ENCODE results near the gene ANTXR1. TPM values are rescaled to one million over a fixed set of nuclear protein-coding genes. Genes with fewer than 3 reads are reported as not detected.

ANTXR1 gene
- total and polyA plus RNA-seq, 9 of the 15 experiments (the other 6 are each of a cell fraction or from before 2014, with no cell fraction given) = 0.07 to 1.00 (median 0.54) TPM

- TF ChIP-seq, protein P1, sequence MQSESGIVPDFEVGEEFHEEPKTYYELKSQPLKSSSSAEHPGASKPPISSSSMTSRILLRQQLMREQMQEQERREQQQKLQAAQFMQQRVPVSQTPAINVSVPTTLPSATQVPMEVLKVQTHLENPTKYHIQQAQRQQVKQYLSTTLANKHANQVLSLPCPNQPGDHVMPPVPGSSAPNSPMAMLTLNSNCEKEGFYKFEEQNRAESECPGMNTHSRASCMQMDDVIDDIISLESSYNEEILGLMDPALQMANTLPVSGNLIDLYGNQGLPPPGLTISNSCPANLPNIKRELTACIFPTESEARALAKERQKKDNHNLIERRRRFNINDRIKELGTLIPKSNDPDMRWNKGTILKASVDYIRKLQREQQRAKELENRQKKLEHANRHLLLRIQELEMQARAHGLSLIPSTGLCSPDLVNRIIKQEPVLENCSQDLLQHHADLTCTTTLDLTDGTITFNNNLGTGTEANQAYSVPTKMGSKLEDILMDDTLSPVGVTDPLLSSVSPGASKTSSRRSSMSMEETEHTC (IDR thresholded peaks at IDR 0.05) = no peak
- TF ChIP-seq, protein P2, sequence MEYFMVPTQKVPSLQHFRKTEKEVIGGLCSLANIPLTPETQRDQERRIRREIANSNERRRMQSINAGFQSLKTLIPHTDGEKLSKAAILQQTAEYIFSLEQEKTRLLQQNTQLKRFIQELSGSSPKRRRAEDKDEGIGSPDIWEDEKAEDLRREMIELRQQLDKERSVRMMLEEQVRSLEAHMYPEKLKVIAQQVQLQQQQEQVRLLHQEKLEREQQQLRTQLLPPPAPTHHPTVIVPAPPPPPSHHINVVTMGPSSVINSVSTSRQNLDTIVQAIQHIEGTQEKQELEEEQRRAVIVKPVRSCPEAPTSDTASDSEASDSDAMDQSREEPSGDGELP (CRISPR knock-in tag; IDR thresholded peaks at IDR 0.05; ENCODE audit: borderline replicate concordance) = no peak
- no peak for TF ChIP-seq CSDE1 (IDR thresholded peaks at IDR 0.05)
- no peak for TF ChIP-seq SMARCC2 (IDR thresholded peaks at IDR 0.05; ENCODE audit: low read depth)
- TF ChIP-seq TRIM24 (IDR thresholded peaks at IDR 0.05) = no peak
- TF ChIP-seq, protein P3, sequence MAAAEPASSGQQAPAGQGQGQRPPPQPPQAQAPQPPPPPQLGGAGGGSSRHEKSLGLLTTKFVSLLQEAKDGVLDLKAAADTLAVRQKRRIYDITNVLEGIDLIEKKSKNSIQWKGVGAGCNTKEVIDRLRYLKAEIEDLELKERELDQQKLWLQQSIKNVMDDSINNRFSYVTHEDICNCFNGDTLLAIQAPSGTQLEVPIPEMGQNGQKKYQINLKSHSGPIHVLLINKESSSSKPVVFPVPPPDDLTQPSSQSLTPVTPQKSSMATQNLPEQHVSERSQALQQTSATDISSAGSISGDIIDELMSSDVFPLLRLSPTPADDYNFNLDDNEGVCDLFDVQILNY (CRISPR knock-in tag; IDR thresholded peaks at IDR 0.05) = no peak
- no peak for TF ChIP-seq TEAD1 (CRISPR knock-in tag; IDR thresholded peaks at IDR 0.05)
Measured at GRCh38 chr2:69167469-69167822, 154.5 kb downstream of the ANTXR1 start (continued).

GRCh38 chr2:69168144-69168813 lies 155.3 kb downstream of the ANTXR1 start:
- in situ Hi-C loops (cut with MboI) = no loop called here
- H3K9me1 ChIP-seq (ENCODE audit: control insufficient read depth, insufficient read depth, low read length) = no peaks in the 10 kb centered on the region
- DNase-seq (ENCODE audit: extremely low read depth in 1 of 4, low spot score in 3 of 4) (no peak), ATAC-seq (no peak), FAIRE-seq (no peak)
- no peak overlapping the region for H3K9ac ChIP-seq (ENCODE audit: insufficient read depth in 1 of 2, low read depth in 2 of 2, low read length in 2 of 2)
- no TSS peak for BruUV-seq (replicated peaks)
- H3K9me3 ChIP-seq (replicated peaks; ENCODE audit: control insufficient read depth, insufficient read depth, low read depth, low read length) = no peaks in the 10 kb centered on the region
- no peak overlapping the region for H2AFZ ChIP-seq (ENCODE audit: low read depth, low read length)
- no peak overlapping the region for H3K4me3 ChIP-seq
- H3K4me2 ChIP-seq (ENCODE audit: insufficient read depth, low read length) = no peak overlapping the region
- no peaks in the 10 kb centered on the region for H3K79me2 ChIP-seq (ENCODE audit: control insufficient read depth, insufficient read depth, low read length)
- no peaks in the 10 kb centered on the region for H3K4me1 ChIP-seq (replicated peaks in 1 of 2; ENCODE audit: control insufficient read depth in 2 of 2, insufficient read depth in 2 of 2, low read length in 2 of 2)
- no peaks in the 10 kb centered on the region; the same call in 1 of the 2 replicates for H4K20me1 ChIP-seq (replicated peaks; ENCODE audit: control insufficient read depth, insufficient read depth, low read length)
- ChIA-PET CTCF (ENCODE audit: low intra/inter-chr PET ratio) (no interaction called here), POLR2A (no interaction called here)
- peaks cover 20 to 47% of the 10 kb centered on the region in 2 experiments for H3K27me3 ChIP-seq (ENCODE audit: control insufficient read depth in 2 of 2, insufficient read depth in 2 of 2, low read length in 2 of 2)
- 0% methylated on average over 3 of the region's 3 CpGs for WGBS (ENCODE audit: insufficient coverage, low coverage, missing lambda C conversion rate)
- intact Hi-C loops (cut with micrococcal nuclease) = no loop called here
- no peak overlapping the region for H3K27ac ChIP-seq (ENCODE audit: extremely low read depth, low read depth, low read length)
- H3K36me3 ChIP-seq (ENCODE audit: control insufficient read depth, insufficient read depth, low read length) = no peaks in the 10 kb centered on the region
- TF ChIP-seq BHLHE40 (IDR thresholded peaks at IDR 0.05; ENCODE audit: low read length) (no peak), C11orf30 (IDR thresholded peaks at IDR 0.05; ENCODE audit: low read depth) (no peak), CSDE1 (IDR thresholded peaks at IDR 0.05) (no peak), MAFG (tag; conservative IDR thresholded peaks at IDR 0.05) (no peak), AFF1 (IDR thresholded peaks at IDR 0.05; ENCODE audit: low read depth in 1 of 2, partially characterized antibody in 2 of 2) (no peak), ZNF133 (CRISPR knock-in tag; IDR thresholded peaks at IDR 0.05) (no peak), CBFB (CRISPR knock-in tag; IDR thresholded peaks at IDR 0.05) (no peak)
